ENCODE measurements around the gene DUSP15.

Gene DUSP15

DNA sequence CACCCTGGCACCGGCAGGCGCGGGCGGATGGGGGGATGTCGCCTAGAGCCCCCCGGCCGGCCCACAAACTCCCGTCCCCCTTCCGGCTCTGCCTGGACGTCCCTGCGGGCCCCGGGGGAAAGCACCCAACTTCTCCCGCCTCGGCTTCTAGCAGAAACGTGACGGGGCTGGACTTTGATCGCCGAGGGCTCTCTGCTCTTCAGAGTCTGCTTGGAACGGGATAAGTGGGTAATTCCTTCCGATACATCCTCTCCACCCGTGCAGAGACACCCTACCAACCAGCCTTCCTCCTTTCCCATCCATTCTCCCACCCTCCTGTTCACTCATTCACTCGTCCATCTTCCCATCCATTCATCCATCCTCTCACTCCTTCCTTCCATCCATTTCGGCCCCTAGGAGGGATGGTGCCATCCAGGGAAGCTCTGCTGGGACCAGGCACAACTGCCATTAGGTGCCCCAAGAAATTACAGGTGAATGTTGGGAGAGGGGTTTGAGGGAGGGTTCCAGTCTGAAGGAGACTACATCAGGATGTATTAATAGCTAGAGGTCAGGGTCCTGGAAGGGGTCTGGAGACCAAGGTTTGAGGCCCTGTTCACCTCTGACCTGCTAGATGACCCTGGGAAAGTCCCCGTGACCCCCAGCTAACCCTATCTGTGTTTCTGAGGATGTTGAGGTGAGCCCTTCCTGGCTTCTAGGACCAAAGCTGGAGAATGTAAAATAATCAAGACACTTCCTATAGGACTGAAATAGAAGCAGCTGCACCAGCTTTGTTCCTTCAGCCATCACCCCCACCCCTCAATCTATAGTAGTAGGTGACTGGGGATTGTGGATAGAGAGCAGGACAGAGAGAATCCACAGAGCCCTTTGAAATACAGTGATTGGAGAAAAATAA, 645 bp upstream of the DUSP15 start:
- TF ChIP-seq GATA2 (IDR thresholded peaks at IDR 0.05; ENCODE audit: low read depth, low read length) (no peak), GATA3 (IDR thresholded peaks at IDR 0.05; ENCODE audit: low read depth, low read length) (no peak)

- TF ChIP-seq GATA2 (IDR thresholded peaks at IDR 0.05; ENCODE audit: low read depth, low read length) = no peak
These were observed 720 bp downstream of the DUSP15 start for GRCh38 chr20:31869673-31869941.

DNA sequence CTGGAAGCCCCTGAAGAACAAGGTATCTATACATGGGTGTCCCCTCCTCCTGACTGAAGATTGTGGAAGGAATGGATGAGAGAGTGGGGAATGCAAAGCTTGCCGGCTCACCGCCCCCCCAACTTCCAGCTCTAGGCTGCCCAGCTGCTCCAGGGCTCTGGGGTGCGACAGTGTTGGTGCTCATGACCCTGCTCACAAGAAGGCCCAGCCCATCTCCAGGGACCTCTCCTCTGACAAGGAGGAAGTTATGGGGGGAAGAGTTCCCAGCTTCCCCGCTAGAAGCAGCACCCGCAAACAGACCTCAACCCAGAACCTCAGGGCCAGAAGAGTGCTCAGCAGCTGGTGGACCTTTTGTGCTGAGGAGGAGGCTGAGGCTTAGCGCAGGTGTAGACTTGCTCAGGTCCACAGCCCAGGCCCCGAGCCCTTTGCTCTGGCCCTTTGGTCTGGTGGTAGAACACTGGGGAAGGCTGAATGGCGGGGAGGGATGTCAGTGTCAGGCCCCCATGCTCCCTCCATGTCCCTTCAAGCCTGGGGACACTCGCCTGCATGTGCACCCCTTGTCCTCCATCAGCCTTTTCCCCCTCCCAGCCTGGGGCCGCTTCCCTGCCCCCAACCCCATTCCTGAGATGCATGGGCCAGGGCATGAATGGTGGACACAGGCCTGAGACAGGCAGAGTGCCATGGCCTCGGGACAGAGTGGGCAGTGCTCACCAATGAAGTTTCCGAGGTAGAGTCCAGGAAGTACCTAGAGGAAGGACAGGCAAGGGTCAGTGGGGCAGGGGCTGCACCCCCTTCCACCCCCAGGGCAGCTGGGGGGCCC, 1.3 kb downstream of the DUSP15 start:
- TF ChIP-seq GATA3 (IDR thresholded peaks at IDR 0.05; ENCODE audit: low read depth, low read length) (no peak), GATA2 (IDR thresholded peaks at IDR 0.05; ENCODE audit: low read depth, low read length) (no peak)

- no peak for TF ChIP-seq GATA2 (IDR thresholded peaks at IDR 0.05; ENCODE audit: low read depth, low read length)
- no peak for TF ChIP-seq GATA3 (IDR thresholded peaks at IDR 0.05; ENCODE audit: low read depth, low read length)
These were observed 4.1 kb downstream of the DUSP15 start for GRCh38 chr20:31866221-31866620.

- no peak for TF ChIP-seq GATA3 (IDR thresholded peaks at IDR 0.05; ENCODE audit: low read depth, low read length)
- no peak for TF ChIP-seq GATA2 (IDR thresholded peaks at IDR 0.05; ENCODE audit: low read depth, low read length)
These were observed 5.6 kb downstream of the DUSP15 start for GRCh38 chr20:31864521-31865400.

DNA sequence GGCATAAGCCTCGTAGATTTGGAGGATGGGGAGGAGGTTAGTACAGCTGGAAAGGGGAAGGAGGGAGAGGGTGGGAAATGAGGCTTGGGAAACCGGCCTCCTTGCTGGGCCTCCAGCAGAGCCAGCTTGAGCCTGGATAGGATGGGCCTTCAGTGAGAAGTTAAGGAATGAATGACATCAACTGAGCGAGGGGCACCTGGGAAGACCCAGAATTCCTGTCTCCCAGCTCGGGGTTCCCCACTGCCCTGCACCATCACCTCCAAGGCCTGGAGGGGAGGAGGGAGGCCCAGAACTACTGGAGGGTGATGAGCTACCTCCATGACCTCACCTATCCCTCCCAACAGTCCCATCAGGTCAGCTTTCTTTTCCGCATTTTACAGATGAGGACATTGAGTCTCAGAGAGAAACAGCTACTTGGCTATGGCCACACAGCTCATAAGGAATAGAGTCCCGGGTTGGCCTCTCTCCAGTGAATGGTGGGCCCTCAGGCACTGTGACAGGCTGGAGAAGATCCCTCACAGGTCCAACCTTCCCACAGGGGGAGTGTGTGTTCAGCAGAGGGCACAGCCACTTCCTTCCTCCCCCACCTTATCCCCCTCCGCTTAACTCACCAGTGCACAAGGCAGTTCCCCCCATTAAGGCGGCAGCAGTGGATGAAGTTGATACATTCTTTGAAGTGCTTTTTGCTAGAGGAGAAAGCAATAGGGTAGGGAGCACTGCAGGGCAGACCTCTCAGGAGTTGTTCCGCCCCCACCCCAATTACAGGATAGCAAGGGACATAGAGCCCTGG, 6.8 kb downstream of the DUSP15 start:
- TF ChIP-seq GATA2 (IDR thresholded peaks at IDR 0.05; ENCODE audit: low read depth, low read length) (no peak), GATA3 (IDR thresholded peaks at IDR 0.05; ENCODE audit: low read depth, low read length) (no peak)

- no peak for TF ChIP-seq GATA2 (IDR thresholded peaks at IDR 0.05; ENCODE audit: low read depth, low read length)
- no peak for TF ChIP-seq GATA3 (IDR thresholded peaks at IDR 0.05; ENCODE audit: low read depth, low read length)
These were observed 7.8 kb downstream of the DUSP15 start for GRCh38 chr20:31862506-31862905.

- TF ChIP-seq GATA3 (IDR thresholded peaks at IDR 0.05; ENCODE audit: low read depth, low read length) = no peak
- TF ChIP-seq GATA2 (IDR thresholded peaks at IDR 0.05; ENCODE audit: low read depth, low read length) = no peak
These were observed 8.2 kb downstream of the DUSP15 start for GRCh38 chr20:31862157-31862470.

DNA sequence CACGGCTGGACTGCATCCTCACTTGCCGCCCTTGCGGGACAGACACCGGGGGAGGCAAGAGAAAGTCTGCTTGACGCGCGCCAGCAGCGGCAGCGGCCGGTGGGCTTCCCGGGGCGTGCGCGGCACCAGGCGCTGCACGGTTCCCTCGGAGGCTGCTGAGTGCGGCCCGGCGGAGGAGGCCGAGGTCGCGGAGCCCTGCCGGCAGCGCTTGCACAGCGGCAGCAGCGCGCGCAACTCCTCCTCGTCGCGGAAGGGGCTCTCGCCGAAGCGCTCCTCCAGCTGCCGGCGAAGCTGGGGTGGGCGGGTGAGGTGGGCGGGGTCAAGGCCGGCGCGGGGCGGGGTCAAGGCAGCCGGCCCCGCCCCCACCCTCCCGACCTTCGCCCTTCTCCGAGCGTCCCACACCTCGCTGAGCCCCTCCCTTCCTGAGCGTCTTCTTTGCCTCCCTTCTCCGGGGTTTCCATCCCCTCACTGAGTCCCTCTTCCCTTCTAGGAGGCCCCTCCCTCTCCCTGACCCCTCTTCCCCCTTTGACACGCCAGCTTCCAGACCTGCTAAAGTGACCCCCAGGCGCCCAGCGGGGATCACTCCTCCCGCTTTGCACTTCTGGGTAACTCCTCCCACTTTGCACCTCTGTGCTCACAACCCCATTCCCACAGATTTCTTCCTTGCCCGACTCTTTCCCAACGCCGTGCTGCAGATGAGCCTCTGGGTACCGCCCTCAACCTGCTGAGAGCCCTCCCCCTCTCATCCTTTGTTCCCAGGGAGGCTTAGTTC, 8.8 kb downstream of the DUSP15 start:
- TF ChIP-seq GATA3 (IDR thresholded peaks at IDR 0.05; ENCODE audit: low read depth, low read length) (no peak), GATA2 (IDR thresholded peaks at IDR 0.05; ENCODE audit: low read depth, low read length) (no peak)

DNA sequence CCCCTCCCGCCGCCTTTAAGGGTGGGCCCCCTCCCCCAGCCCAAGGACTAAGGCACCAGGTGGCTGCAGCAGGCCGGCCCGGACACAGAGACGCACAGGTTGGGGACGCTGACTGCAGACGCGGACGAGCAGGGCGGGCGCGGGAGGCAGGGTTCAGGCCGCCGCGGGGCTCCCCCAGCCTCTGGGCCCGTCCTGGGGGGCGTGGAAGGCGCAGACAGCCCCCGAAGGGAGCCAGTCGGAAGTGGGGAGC, 9.3 kb downstream of the DUSP15 start:
- TF ChIP-seq GATA3 (IDR thresholded peaks at IDR 0.05; ENCODE audit: low read depth, low read length) = no peak
- TF ChIP-seq GATA2 (IDR thresholded peaks at IDR 0.05; ENCODE audit: low read depth, low read length) = no peak

GRCh38 chr20:31860390-31861134, 9.8 kb downstream of the DUSP15 start:
- TF ChIP-seq GATA3 (IDR thresholded peaks at IDR 0.05; ENCODE audit: low read depth, low read length) (no peak), GATA2 (IDR thresholded peaks at IDR 0.05; ENCODE audit: low read depth, low read length) (no peak)

- TF ChIP-seq GATA2 (IDR thresholded peaks at IDR 0.05; ENCODE audit: low read depth, low read length) (no peak), GATA3 (IDR thresholded peaks at IDR 0.05; ENCODE audit: low read depth, low read length) (no peak)
These were observed 10.3 kb downstream of the DUSP15 start for GRCh38 chr20:31859998-31860380.
